OCI-M2 (cell line): Measurements from ENCODE around the gene RIN3.

ENCODE experiments used
- DNase-seq: peaks from one replicate; lab custom pipeline; 2025; ENCODE audit not compliant: unreplicated experiment; lab: John Stamatoyannopoulos, UW

Gene RIN3

GRCh38 chr14:92507174-92507768 lies 6.3 kb upstream of the RIN3 start:
- DNase-seq = no peak

GRCh38 chr14:92510972-92511371 lies 2.6 kb upstream of the RIN3 start:
- DNase-seq = no peak

- no peak for DNase-seq
Measured at GRCh38 chr14:92511453-92512238, 1.9 kb upstream of the RIN3 start.

GRCh38 chr14:92512807-92513203 lies 776 bp upstream of the RIN3 start:
- no peak for DNase-seq

- DNase-seq = no peak
Measured at GRCh38 chr14:92513966-92514843, 624 bp downstream of the RIN3 start.

- no peak for DNase-seq
Measured at GRCh38 chr14:92514844-92515514, 1.4 kb downstream of the RIN3 start.

- no peak for DNase-seq
Measured at GRCh38 chr14:92515546-92516343, 2.2 kb downstream of the RIN3 start.

- DNase-seq = no peak
Measured at GRCh38 chr14:92516344-92516965, 2.9 kb downstream of the RIN3 start.

GRCh38 chr14:92516966-92517506 lies 3.5 kb downstream of the RIN3 start:
- DNase-seq = no peak

- no peak for DNase-seq
Measured at GRCh38 chr14:92517761-92518160, 4.2 kb downstream of the RIN3 start.

- DNase-seq = no peak
Measured at GRCh38 chr14:92519246-92520101, 5.9 kb downstream of the RIN3 start.

GRCh38 chr14:92520102-92521057 lies 6.8 kb downstream of the RIN3 start:
- no peak for DNase-seq

GRCh38 chr14:92521058-92521415 lies 7.5 kb downstream of the RIN3 start:
- no peak for DNase-seq

- DNase-seq = no peak
Measured at GRCh38 chr14:92523752-92524151, 10.2 kb downstream of the RIN3 start.

GRCh38 chr14:92524602-92525185 lies 11.1 kb downstream of the RIN3 start:
- no peak for DNase-seq

GRCh38 chr14:92525322-92526095 lies 11.9 kb downstream of the RIN3 start:
- no peak for DNase-seq

- DNase-seq = no peak
Measured at GRCh38 chr14:92527721-92528120, 14.1 kb downstream of the RIN3 start.
